ENCODE measurements around the gene GABPB1. TPM values are rescaled to one million over a fixed set of nuclear protein-coding genes. Genes with fewer than 3 reads are reported as not detected.

Gene GABPB1
- total RNA-seq = 26.5 and 35.2 TPM in 2 replicates

DNA sequence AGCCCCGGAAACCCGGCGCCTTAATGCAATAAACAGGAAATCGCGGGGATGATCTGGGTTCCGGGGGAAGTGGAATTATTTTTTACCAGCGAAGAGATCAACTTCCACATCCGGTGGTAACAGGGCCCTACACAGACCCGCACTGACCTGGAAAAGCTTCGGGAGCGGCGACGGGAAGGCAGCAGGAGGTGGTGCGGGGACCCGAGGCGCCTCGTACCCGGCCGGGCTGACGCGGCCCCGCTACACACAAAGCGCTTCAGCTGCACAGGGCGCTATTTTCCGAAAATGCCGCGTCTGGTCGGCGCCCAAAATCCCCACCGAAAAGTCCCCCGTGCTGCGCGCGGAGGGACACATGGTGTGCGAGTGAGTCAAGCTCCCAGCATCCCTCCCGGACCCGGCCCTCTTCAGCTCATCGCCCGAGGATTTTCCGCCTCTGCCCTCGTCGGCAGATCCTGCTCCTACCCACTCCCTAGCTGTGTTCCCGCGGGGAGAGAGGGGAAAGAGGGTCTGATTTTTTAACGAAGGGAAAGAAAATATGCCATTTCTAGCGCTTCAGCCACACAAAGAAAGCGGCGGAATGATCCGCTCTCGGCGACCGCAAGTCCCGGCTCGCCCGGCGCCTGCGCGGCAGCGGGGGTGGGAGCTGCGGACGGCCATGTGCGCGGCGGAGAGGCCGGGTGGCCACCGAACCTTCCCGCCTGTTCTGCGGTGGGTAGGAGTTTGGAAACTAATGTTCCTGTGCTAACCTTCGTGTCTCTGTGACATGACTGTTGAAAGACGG, at the start of gene GABPB1:
TSS of gene GABPB1 (minus strand) at position 361 of the 781 bp plus-strand sequence. CDS start 45,400 bp downstream, outside the sequence.

DNA sequence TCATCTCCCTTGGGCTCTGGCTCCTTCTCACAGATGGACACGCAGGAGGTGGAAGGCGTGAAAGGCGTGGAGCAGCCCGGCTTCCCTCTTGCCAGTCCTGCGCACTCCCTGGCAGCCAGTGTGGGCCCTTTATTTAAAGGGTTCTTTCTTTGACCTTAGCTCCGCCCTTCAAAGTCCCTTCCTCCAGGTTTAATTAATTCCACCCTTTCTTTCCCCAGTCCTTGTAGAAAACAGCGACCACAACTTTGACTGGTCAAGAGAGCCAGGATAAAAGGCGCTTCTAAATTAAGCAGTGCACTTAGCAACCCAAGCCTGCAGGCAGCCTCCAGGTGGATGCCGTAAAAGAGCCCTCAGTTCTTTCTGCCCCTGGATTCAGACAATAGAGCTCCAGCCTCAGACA, 89.4 kb downstream of the GABPB1 start, which contains the start of gene HDC:
TSS of gene HDC (minus strand) at position 107 of the 400 bp plus-strand sequence. CDS start at position 4, 103 bp downstream.

Small RNA genes lying within 50 kb of the gene (small RNA-seq; reads per million reads assigned to genes)
- not detected for gene RNU6-94P

Other genes with a start within 250 kb of the GABPB1 start
- 1.4 and 2.6 TPM in 2 replicates for gene ATP8B4, start 236.0 kb downstream of the GABPB1 start, total RNA-seq
- under 0.01 TPM in 1 of 2 replicates, not detected in the other for gene SLC27A2, start 173.0 kb downstream of the GABPB1 start, total RNA-seq
- gene HDC, start 89.5 kb downstream of the GABPB1 start, total RNA-seq = not detected in 2 replicates
- gene USP8, start 69.2 kb upstream of the GABPB1 start, total RNA-seq = 37.8 and 50.4 TPM in 2 replicates
- gene USP50, start 191.5 kb upstream of the GABPB1 start, total RNA-seq = 0.39 TPM in 1 of 2 replicates, not detected in the other